Endothelial cell of umbilical vein (primary cell): Measurements from ENCODE around the gene NBEA. TPM values are rescaled to one million over a fixed set of nuclear protein-coding genes. Genes with fewer than 3 reads are reported as not detected.

Source experiments
- BruUV-seq: library from RNA; stranded (reverse); fragments of 400-500 nt; replicated peaks from 2 replicates; lab custom pipeline; 2021; lab: Mats Ljungman, UMichigan
- CTCF ChIA-PET: fragments of 300-600, 350-600 bp; sonication (Branson Sonifier 250); formaldehyde crosslinking; loops from one replicate; lab custom pipeline; 2021; ENCODE audit warnings: antibody characterized with exemption, inconsistent platforms; lab: Charles Lee
- POLR2A ChIA-PET: fragments of 300-600, 350-600 bp; sonication (Branson Sonifier 250); formaldehyde crosslinking; loops from one replicate; lab custom pipeline; 2021; ENCODE audit warnings: antibody characterized with exemption, inconsistent platforms; lab: Charles Lee
- DNase-seq: peaks from one replicate; pipeline ENCODE4 v3.0.0-alpha.2; 2011; ENCODE audit warnings: low read depth, low spot score
- FAIRE-seq: peaks from 2 replicates; lab custom pipeline; 2011; peaks lifted over from hg19 to GRCh38; lab: Jason Lieb, UNC
- H2AFZ ChIP-seq: 2 replicates; pipeline ENCODE4 v1.6.0; 2012; ENCODE audit warnings: low read depth, low read length, control low read depth, inconsistent platforms
- H3K27ac ChIP-seq: 2 replicates; pipeline ENCODE4 v1.5.1; 2011; ENCODE audit warnings: low read depth, mild to moderate bottlenecking, control low read depth, low read length, moderate library complexity; ENCODE audit not compliant: insufficient read depth
- H3K27me3 ChIP-seq, 2 experiments: 2 replicates each; pipeline versions ENCODE4 v1.6.0 to v1.6.1; 2011; ENCODE audit warnings: low read length in 2 of 2, mixed read lengths in 1 of 2; ENCODE audit not compliant: control insufficient read depth in 2 of 2, insufficient read depth in 2 of 2
- H3K36me3 ChIP-seq, 2 experiments: 2 replicates in 1 of 2; 3 replicates in 1 of 2; pipeline ENCODE4 v1.5.1; 2011; ENCODE audit warnings: low read length in 2 of 2, mild to moderate bottlenecking in 1 of 2, moderate library complexity in 1 of 2; ENCODE audit not compliant: control insufficient read depth in 2 of 2, insufficient read depth in 2 of 2; ENCODE audit errors: extremely low read depth in 1 of 2
- H3K4me1 ChIP-seq: 3 replicates; pipeline ENCODE4 v1.5.1; 2011; ENCODE audit warnings: mild to moderate bottlenecking, low read length; ENCODE audit not compliant: control insufficient read depth, insufficient read depth; ENCODE audit errors: extremely low read depth
- H3K4me2 ChIP-seq: 2 replicates; pipeline ENCODE4 v1.6.1; 2011; ENCODE audit warnings: low read length, control low read depth, mixed read lengths; ENCODE audit not compliant: insufficient read depth
- H3K4me3 ChIP-seq, 3 experiments: fragments of 200-600 bp in 1 of 3; sonication (generic), shearing (Covaris generic) in 1 of 3; replicated peaks in 1 of 3; 2 replicates each; pipeline ENCODE4 v1.5.1; 2011 to 2016; ENCODE audit warnings: control low read depth in 3 of 3, low read length in 3 of 3, mild to moderate bottlenecking in 2 of 3, inconsistent platforms in 1 of 3, low read depth in 1 of 3, moderate library complexity in 1 of 3; ENCODE audit not compliant: insufficient read depth in 1 of 3
- H3K79me2 ChIP-seq: 2 replicates; pipeline ENCODE4 v1.6.0; 2012; ENCODE audit warnings: low read length, inconsistent platforms; ENCODE audit not compliant: control insufficient read depth, insufficient read depth
- H3K9ac ChIP-seq: replicated peaks from 2 replicates; pipeline ENCODE3; 2011; ENCODE audit warnings: low read length, control low read depth; ENCODE audit not compliant: insufficient read depth; ENCODE audit errors: extremely low read depth
- H3K9me1 ChIP-seq: replicated peaks from 3 replicates; pipeline ENCODE4 v1.6.0; 2011; ENCODE audit warnings: mild to moderate bottlenecking, low read length; ENCODE audit not compliant: control insufficient read depth, insufficient read depth; ENCODE audit errors: extremely low read depth
- H3K9me3 ChIP-seq: replicated peaks from 2 replicates; pipeline ENCODE4 v1.5.1; 2012; ENCODE audit warnings: low read length, inconsistent platforms; ENCODE audit not compliant: control insufficient read depth, insufficient read depth
- H4K20me1 ChIP-seq: replicated peaks from 2 replicates; pipeline ENCODE3; 2011; ENCODE audit warnings: mild to moderate bottlenecking, low read length; ENCODE audit not compliant: control insufficient read depth, insufficient read depth; ENCODE audit errors: extremely low read depth
- CTCF ChIP-seq, 2 donors: IDR thresholded peaks; 1 replicate in 1 of 2; 2 replicates in 1 of 2; pipeline ENCODE4 v1.5.1; 2011; ENCODE audit warnings: low read length in 2 of 2, mild to moderate bottlenecking in 2 of 2, moderate library complexity in 2 of 2, control low read depth in 1 of 2, inconsistent platforms in 1 of 2, low read depth in 1 of 2; ENCODE audit not compliant: insufficient read depth in 1 of 2; ENCODE audit errors: extremely low read depth in 1 of 2
- FOS ChIP-seq: IDR thresholded peaks from 2 replicates; pipeline ENCODE4 v1.6.1; 2011; ENCODE audit warnings: mild to moderate bottlenecking, low read length, moderate library complexity, borderline replicate concordance; ENCODE audit not compliant: insufficient read depth
- GATA2 ChIP-seq: IDR thresholded peaks from 2 replicates; pipeline ENCODE4 v1.7.0; 2011; ENCODE audit warnings: low read depth, mild to moderate bottlenecking, moderate library complexity, mixed read lengths, low read length; ENCODE audit not compliant: insufficient read length, insufficient read depth
- JUN ChIP-seq: IDR thresholded peaks from 2 replicates; pipeline ENCODE4 v1.6.1; 2011; ENCODE audit warnings: borderline replicate concordance, low read depth; ENCODE audit not compliant: insufficient read length, insufficient read depth
- MYC ChIP-seq: IDR thresholded peaks from one replicate; pipeline ENCODE4 v1.6.1; 2011; ENCODE audit warnings: mild to moderate bottlenecking, low read depth, low read length
- POLR2A ChIP-seq: IDR thresholded peaks from 2 replicates; pipeline ENCODE4 v1.6.1; 2012; ENCODE audit warnings: low read depth, mild to moderate bottlenecking, control low read depth, low read length
- POLR2AphosphoS5 ChIP-seq: IDR thresholded peaks from 2 replicates; pipeline ENCODE4 v1.6.1; 2012; ENCODE audit warnings: low read depth, mild to moderate bottlenecking, control low read depth, low read length, moderate library complexity; ENCODE audit not compliant: insufficient read depth
- dilution Hi-C: fragments of 300-500 bp; cut with MboI; formaldehyde crosslinking; loops from one replicate; pipeline ENCODE4 v1.15.0; 2019; ENCODE audit warnings: low sequenced_read_pairs; ENCODE audit not compliant: extremely low pct_ligation_motif_present
- intact Hi-C: fragments of 100-400 bp; cut with micrococcal nuclease; formaldehyde crosslinking; loops from one replicate; pipeline ENCODE4 v1.10.0; 2022
- polyA plus RNA-seq, 4 experiments: library from polyadenylated mRNA; depleted of rRNA in 3 of 4; stranded (reverse) in 3 of 4; unstranded in 1 of 4; fragments of >200 nt; gene quantifications; 2 replicates each; pipeline versions ENCODE4 v1.2.1 to v1.2.3, GENCODE V29; 2011 to 2012; ENCODE audit warnings: missing spikeins in 1 of 4
- total RNA-seq: library from RNA; stranded (reverse); gene quantifications from 2 replicates; pipeline ENCODE4 v1.2.3, GENCODE V29; 2021

The NBEA gene
- total and polyA plus RNA-seq, 2 donors (not counting 3 experiments of a cell fraction or from before 2014, with no cell fraction given): 3.0 to 4.8 TPM

GRCh38 chr13:35566340-35566739 lies 624.3 kb downstream of the NBEA start:
- TF ChIP-seq FOS (no peak), MYC (no peak), CTCF (IDR thresholded peaks at IDR 0.05; ENCODE audit: extremely low read depth in 1 of 2, insufficient read depth in 1 of 2, low read depth in 1 of 2, low read length in 2 of 2) (no peak), POLR2A (no peak), JUN (no peak), GATA2 (no peak), POLR2AphosphoS5 (no peak)
- no peak overlapping the region for H3K4me3 ChIP-seq
- no peaks in the 10 kb centered on the region for H3K36me3 ChIP-seq
- FAIRE-seq (no peak), DNase-seq (no peak)
- no peaks in the 10 kb centered on the region for H3K79me2 ChIP-seq
- no peaks in the 10 kb centered on the region for H3K9me3 ChIP-seq
- CTCF ChIA-PET: no interaction called here
- H3K27me3 ChIP-seq: no peaks in the 10 kb centered on the region
- intact Hi-C loops: no loop called here
- H3K27ac ChIP-seq: no peak overlapping the region
- H3K9ac ChIP-seq: no peak overlapping the region
- BruUV-seq: no TSS peak
- H3K9me1 ChIP-seq: no peaks in the 10 kb centered on the region
- H3K4me2 ChIP-seq: no peak overlapping the region
- POLR2A ChIA-PET: no interaction called here
- dilution Hi-C loops: no loop called here
- no peaks in the 10 kb centered on the region for H4K20me1 ChIP-seq
- no peak overlapping the region for H2AFZ ChIP-seq
- no peaks in the 10 kb centered on the region for H3K4me1 ChIP-seq
